Activated T-helper 1 cell treated with Interleukin-2 at 50 U/mL for 16 hours (primary cell): Measurements from ENCODE around the gene SLC30A1.
"Not testable (repeated sequence)": the region's sequence is repeated elsewhere in the genome, so short reads cannot be mapped to it uniquely, and the experiment has no call there.

Source experiments
- DNase-seq: peaks from one replicate; pipeline ENCODE4 v3.0.0-alpha.2; 2020; ENCODE audit warnings: low read depth

SLC30A1 gene

GRCh38 chr1:211547710-211548109, 31.3 kb downstream of the SLC30A1 start:
- DNase-seq = no peak

- no peak for DNase-seq
Measured at GRCh38 chr1:211546543-211546942, 32.4 kb downstream of the SLC30A1 start.

GRCh38 chr1:211543025-211543424, 35.9 kb downstream of the SLC30A1 start:
- no peak for DNase-seq

GRCh38 chr1:211541720-211542477, 37.1 kb downstream of the SLC30A1 start:
- DNase-seq = no peak

- DNase-seq = no peak
Measured at GRCh38 chr1:211541278-211541677, 37.7 kb downstream of the SLC30A1 start.

GRCh38 chr1:211540824-211541223, 38.1 kb downstream of the SLC30A1 start:
- not testable (repeated sequence) for DNase-seq

- DNase-seq = no peak
Measured at GRCh38 chr1:211538287-211538686, 40.7 kb downstream of the SLC30A1 start.

GRCh38 chr1:211537253-211537652, 41.7 kb downstream of the SLC30A1 start:
- DNase-seq = no peak

GRCh38 chr1:211536606-211537005, 42.4 kb downstream of the SLC30A1 start:
- DNase-seq = no peak

- no peak for DNase-seq
Measured at GRCh38 chr1:211535346-211535745, 43.6 kb downstream of the SLC30A1 start.

- DNase-seq = no peak
Measured at GRCh38 chr1:211534545-211535291, 44.2 kb downstream of the SLC30A1 start.

GRCh38 chr1:211532088-211532444, 46.9 kb downstream of the SLC30A1 start:
- no peak for DNase-seq

- DNase-seq = no peak
Measured at GRCh38 chr1:211531194-211532087, 47.5 kb downstream of the SLC30A1 start.

GRCh38 chr1:211530102-211530501, 48.9 kb downstream of the SLC30A1 start:
- DNase-seq = no peak

- no peak for DNase-seq
Measured at GRCh38 chr1:211529453-211529852, 49.5 kb downstream of the SLC30A1 start.

- DNase-seq = no peak
Measured at GRCh38 chr1:211529011-211529410, 50.0 kb downstream of the SLC30A1 start.

GRCh38 chr1:211527888-211528287, 51.1 kb downstream of the SLC30A1 start:
- DNase-seq = no peak

- no peak for DNase-seq
Measured at GRCh38 chr1:211527006-211527405, 52.0 kb downstream of the SLC30A1 start.

GRCh38 chr1:211526101-211526500, 52.9 kb downstream of the SLC30A1 start:
- DNase-seq = no peak

GRCh38 chr1:211525101-211525676, 53.8 kb downstream of the SLC30A1 start:
- no peak for DNase-seq

- DNase-seq = no peak
Measured at GRCh38 chr1:211524521-211524920, 54.4 kb downstream of the SLC30A1 start.

- DNase-seq = no peak
Measured at GRCh38 chr1:211522804-211523203, 56.2 kb downstream of the SLC30A1 start.
